Limb (tissue), 2 donors: Measurements from ENCODE around the gene TEX261.

Source experiments
- DNase-seq, 2 donors: peaks; one replicate each; pipeline ENCODE4 v3.0.0-alpha.2; 2016; ENCODE audit errors: extremely low spot score in 2 of 2

Gene TEX261

DNA sequence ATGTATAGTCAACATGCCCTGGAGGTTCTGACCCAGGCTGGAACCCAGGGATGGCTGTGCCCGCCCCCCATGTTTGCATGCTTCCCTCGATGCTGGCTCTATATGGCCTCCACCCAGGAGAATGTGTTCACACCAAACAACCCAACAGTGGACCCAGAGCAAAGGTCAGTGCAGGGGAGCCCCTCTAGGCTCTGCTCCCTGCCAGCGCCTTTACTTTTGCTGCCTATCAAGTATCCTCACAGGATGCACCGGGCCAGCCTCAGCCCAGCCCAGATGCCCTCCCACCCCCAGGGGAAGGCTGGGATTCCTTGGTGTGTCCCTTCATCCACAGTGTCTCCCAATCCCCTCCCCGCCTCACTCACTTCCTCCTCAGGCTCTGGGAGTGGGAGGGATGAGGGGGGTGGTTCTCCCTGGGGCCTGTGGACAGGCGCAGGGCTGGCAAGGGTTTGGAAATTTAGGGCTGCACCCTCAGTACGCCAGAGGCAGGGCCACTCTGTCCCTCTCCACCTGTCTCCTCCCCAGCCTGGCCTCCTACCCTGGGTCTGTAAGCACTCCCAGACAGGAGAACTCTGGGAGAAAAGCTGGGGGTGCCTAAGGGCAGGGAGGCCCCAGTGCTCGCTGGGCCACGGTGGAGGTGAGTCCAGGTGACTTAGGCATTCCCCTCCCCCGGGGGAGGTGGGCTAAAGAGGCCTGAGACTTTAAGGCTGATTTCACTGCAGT is 56.6 kb downstream of the TEX261 start:
- DNase-seq, result no peak

- no peak for DNase-seq
Observed at GRCh38 chr2:70936979-70937811, 57.5 kb downstream of the TEX261 start.

- DNase-seq, result no peak
Observed at GRCh38 chr2:70936165-70936978, 58.3 kb downstream of the TEX261 start.
